ENCODE results near the gene ARHGEF6. TPM values are rescaled to one million over a fixed set of nuclear protein-coding genes. Genes with fewer than 3 reads are reported as not detected.

ARHGEF6 gene
- total RNA-seq, 1 donor from 2014 or later = 40.2 TPM

GRCh38 chrX:136666088-136666487 is 114.6 kb downstream of the ARHGEF6 start:
- intact Hi-C loops (cut with DNase I) = no loop called here
- DNase-seq (ENCODE audit: missing footprints) = no peak
- no peak for ATAC-seq

DNA sequence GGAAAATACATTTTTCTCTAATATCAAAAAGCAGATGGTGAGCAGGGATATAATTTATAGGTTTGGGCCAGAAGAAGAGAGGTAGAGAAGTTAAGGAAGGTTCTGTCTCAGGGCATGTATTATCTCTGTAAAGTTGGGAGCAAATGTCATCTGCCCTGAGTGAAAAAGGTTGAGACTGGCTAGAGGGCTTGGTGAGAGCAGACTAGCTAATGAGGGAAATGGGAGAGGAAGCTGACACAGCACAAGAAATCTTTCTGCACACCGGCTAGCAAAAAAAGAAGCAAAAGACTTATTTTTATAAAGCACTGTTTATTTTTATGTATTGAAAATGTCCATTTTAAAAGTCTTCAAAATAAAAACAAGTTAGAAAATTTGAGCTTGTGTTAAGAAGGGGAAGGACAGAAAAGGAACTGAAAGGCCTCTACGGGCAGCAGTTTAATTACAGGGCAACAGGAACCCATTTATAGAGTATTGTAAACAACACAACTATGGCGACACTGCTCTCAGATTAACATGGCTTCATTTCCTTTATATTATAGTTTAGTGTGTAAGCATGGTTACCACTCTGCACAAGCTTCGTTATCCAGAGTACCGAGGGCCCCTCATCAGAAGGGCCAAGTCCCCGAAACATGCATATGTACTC is 115.4 kb downstream of the ARHGEF6 start:
- DNase-seq (ENCODE audit: missing footprints) (no peak), ATAC-seq (no peak)
- intact Hi-C loops (cut with DNase I) = no loop called here

DNA sequence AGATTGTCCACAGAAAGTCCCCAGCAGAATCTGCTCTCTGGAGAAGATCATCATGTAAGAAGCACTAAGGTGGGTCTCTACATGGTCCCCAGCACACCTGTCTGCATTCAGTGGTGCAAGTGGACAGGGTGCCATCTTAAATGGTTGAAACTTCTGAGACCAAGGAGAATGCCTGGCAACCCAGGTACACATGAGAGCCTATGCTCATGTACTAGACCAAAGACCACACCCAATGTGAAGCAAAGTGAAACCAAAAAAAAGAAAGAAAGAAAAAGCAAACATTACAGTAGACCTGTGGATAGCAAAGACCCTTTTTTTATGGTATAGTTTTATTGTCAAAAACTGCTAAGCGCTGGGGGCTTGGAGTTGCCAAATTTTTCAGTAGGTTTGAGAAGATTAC is 117.8 kb downstream of the ARHGEF6 start:
- ATAC-seq (no peak), DNase-seq (ENCODE audit: missing footprints) (no peak)
- intact Hi-C loops (cut with DNase I) = no loop called here

DNA sequence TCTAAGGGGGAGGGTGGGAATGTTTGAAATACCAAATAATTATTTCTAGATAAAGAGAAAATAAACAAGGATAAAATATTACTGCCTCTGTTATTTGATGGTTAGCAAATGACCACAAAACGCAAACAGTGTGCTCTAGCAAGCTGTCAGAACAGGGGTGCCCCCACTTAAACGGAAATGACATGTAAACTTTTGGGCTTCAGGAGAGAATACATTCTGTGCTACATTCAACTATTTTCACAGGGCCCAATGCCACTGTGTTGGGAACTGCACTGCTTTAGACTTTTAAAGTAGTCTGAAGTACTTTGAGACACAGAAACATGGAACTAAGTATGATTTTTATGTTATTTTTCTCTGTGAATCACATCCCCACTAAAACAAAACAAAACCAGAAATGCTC is 118.6 kb downstream of the ARHGEF6 start:
- ATAC-seq = no peak
- DNase-seq (ENCODE audit: missing footprints) = no peak
- intact Hi-C loops (cut with DNase I) = no loop called here

DNA sequence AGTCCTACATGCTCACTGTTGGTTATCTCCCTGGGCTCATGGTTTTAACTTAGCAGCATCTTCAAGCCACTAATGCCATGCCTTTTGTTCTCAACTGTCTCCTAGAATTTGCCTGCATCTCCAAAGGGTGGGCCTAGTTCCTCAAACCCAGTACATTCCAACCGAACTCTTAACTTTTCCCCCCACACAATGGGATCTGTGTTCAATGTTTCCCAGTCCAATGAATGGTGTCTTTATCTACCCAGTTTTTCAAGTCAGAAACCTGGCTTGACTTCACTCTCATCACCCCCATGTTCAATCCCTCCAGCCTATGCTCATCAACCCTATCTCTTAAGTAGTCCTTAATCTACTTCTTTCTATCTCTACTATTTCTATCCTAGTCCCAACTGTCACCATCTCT is 119.8 kb downstream of the ARHGEF6 start:
- intact Hi-C loops (cut with DNase I) = no loop called here
- no peak for DNase-seq (ENCODE audit: missing footprints)
- no peak for ATAC-seq

GRCh38 chrX:136659174-136659573 is 121.6 kb downstream of the ARHGEF6 start:
- intact Hi-C loops (cut with DNase I) = no loop called here
- DNase-seq (ENCODE audit: missing footprints) = no peak
- ATAC-seq = no peak

DNA sequence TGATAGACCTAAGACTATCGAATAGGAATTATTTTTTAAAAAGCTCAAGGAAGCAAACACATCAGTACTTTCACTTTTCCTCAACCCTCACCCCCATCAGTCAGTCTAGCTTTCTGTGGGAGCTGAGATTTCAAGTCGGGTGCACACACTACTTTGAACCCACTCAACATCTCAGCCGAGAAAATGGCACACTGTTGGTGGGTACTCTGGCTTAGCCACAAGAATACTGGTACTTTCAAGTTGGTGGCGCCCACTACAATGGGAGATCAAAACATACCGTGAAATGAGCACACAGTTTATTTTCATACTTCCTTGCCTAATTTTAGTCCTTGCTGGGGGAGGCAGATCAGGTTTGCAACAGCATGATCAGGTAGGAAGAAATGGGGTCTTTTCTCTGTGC is 122.6 kb downstream of the ARHGEF6 start:
- DNase-seq (ENCODE audit: missing footprints) = no peak
- no peak for ATAC-seq
- intact Hi-C loops (cut with DNase I) = no loop called here

GRCh38 chrX:136656361-136656964 is 124.3 kb downstream of the ARHGEF6 start:
- ATAC-seq (no peak), DNase-seq (ENCODE audit: missing footprints) (no peak)
- intact Hi-C loops (cut with DNase I) = no loop called here

DNA sequence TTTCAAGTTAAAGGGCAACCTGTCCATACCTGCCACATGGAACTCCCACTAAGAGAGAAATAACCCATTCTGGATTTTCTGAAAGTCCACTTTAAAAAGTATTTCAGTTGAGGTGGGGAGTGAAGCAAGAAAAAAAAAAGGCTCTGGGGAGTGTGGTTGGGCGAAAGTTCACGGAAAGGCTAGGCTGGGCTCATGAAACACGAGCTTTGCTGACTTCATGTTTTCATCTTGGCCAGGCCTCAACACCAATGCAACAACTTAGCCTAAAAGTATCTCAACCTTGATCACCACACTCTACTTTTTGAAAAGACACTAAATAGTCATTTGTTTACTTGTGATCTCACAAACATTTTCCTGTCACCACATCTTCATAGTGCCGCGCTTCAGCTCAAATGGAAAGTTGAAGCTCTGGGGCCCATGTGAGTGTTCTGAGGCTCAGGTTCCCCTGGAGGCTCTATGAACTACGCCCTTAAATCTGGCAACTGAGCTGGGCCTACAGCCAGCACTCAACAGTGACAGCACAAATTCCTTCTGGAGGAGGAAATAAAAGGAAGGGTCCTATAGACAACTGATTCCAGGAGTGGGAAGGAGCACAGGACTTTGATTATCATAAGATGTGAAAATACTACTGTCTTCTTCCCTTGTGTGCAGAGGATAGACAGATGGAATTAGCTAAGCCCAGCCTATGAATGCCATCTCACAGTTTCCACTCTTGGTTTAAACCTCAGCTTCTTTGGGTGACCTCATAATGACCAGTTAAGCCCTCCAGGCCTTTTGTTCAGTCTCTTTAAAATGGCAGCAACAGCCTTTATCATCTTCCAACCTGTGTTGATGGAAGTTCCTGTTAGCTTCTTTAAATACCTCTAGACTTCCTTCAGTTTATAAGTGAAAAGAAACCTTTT is 127.7 kb downstream of the ARHGEF6 start:
- ATAC-seq = peak; percentile 54

GRCh38 chrX:136650811-136651210 is 129.9 kb downstream of the ARHGEF6 start:
- ATAC-seq (no peak), DNase-seq (ENCODE audit: missing footprints) (no peak)
- intact Hi-C loops (cut with DNase I) = no loop called here

More for the DNA sequence above, 127.7 kb downstream of the ARHGEF6 start:
- peak; percentile 40 for DNase-seq (ENCODE audit: missing footprints)
- intact Hi-C loops (cut with DNase I) = no loop called here

GRCh38 chrX:136647677-136648360 is 132.9 kb downstream of the ARHGEF6 start, which contains the start of gene CD40LG:
CD40LG (plus strand) TSS chrX:136648158; CDS start chrX:136648249, 91 bp downstream.
- intact Hi-C loops (cut with DNase I) = no loop called here
- DNase-seq (ENCODE audit: missing footprints) (no peak), ATAC-seq (no peak)

- no peak for DNase-seq (ENCODE audit: missing footprints)
- ATAC-seq = no peak
- intact Hi-C loops (cut with DNase I) = no loop called here
These were observed 134.0 kb downstream of the ARHGEF6 start for GRCh38 chrX:136646602-136647239.

GRCh38 chrX:136643243-136643642 is 137.5 kb downstream of the ARHGEF6 start:
- ATAC-seq (no peak), DNase-seq (ENCODE audit: missing footprints) (no peak)
- intact Hi-C loops (cut with DNase I) = no loop called here

- ATAC-seq (no peak), DNase-seq (ENCODE audit: missing footprints) (no peak)
- intact Hi-C loops (cut with DNase I) = no loop called here
These were observed 141.1 kb downstream of the ARHGEF6 start for GRCh38 chrX:136639506-136640176.

DNA sequence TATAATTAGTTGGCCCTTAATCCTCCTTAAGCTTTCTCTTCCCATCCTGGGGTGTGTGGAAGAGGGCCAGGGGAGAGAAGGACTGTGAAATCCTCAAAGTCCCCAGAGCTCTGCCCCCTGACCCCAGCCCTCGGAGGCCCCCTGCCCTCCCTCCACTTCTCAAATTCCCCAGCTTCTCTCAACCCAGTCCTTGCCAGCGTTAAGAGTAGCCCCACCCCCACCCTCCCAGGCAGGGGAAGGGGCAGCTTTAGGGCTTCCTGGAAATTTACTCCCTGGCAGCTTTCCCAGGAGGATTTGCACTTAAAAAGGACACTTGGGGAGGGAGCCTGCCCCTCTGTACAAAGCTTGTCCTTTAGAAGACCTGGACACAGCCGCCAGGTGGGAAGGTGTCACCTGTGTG is 144.6 kb downstream of the ARHGEF6 start:
- ATAC-seq (no peak), DNase-seq (ENCODE audit: missing footprints) (no peak)
- intact Hi-C loops (cut with DNase I) = no loop called here

- no peak for DNase-seq (ENCODE audit: missing footprints)
- ATAC-seq = no peak
- intact Hi-C loops (cut with DNase I) = no loop called here
These were observed 145.5 kb downstream of the ARHGEF6 start for GRCh38 chrX:136635235-136635634.

DNA sequence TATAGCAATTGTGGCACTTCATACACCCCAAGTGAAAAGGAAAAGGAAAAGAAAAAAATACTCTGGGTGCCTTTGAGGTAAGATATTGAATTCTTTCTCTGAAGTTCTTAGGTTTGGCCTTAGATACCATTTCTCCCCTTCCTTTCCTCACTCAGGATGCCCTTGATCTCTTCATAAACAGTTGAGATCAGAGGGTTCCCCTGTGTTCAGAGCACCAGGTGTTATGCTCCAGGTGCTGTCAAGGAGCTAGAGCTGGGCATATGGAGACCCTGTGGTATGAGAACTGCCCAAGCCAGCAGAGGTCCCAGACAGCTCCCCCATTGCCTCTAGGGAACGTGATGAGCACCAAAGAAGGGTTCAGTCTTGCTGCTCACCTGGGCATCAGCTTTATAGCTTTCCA is 149.9 kb downstream of the ARHGEF6 start:
- DNase-seq (ENCODE audit: missing footprints) = no peak
- no peak for ATAC-seq
- intact Hi-C loops (cut with DNase I) = no loop called here

DNA sequence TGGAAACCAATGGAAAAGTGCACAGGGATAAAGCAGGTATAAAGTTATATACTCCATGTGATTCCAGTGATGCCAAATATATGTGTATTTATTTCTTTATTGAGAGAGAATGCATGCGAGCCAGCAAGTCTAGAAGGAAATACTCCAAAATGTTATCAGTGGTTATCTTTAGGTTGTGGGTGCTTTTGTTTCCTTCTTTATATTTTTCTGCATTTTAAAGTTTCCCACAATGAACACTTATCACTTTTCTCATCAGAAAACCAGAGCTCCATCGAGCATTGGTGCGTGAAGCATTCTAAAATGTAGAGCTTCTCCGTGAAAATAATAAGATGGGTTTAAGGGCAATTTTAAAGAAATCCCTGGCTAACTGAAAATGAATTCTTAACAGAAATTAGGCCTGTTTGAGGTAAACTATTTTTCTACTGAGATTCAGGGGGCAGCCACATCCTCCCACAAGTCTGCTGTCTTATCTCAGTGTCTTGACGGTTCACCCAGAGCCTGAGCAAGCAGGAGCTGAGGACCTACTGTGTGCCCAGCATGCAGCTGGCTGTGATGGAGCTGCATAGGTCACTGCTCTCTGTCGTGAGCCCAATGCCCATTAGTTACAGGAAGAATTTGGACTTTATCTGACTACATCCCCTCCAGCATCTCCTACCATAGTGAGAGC is 151.5 kb downstream of the ARHGEF6 start:
- no peak for ATAC-seq

More for the DNA sequence above, 151.5 kb downstream of the ARHGEF6 start:
- intact Hi-C loops (cut with DNase I) = no loop called here
- no peak for DNase-seq (ENCODE audit: missing footprints)
